ENCODE data around the gene SIN3B. TPM values are rescaled to one million over a fixed set of nuclear protein-coding genes. Genes with fewer than 3 reads are reported as not detected.

The SIN3B gene
- total and polyA plus RNA-seq, 9 of the 15 experiments (the other 6 are each of a cell fraction or from before 2014, with no cell fraction given): 0.51 to 34.2 (median 14.3) TPM

DNA sequence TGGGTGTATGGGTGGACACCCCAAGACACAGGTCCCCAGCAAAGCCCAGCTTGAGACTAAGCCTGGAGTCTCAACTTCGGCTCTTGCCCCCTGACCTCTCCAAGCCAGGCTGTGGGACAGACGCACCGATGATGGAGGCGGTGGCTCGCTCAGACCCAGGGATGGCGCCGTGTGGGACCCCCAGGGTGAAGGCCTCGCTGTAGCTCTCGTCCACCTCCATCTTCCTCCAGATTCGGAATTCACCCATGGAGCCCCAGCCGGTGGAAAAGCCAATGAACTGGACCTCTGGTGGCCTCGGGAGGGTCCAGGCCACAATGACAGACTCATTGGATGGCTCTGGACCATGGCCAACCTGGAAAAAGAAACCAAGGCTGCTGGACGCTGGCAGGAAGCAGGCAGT, 98.7 kb downstream of the SIN3B start:
- WGBS (ENCODE audit: insufficient coverage, low coverage, missing lambda C conversion rate): under 1% methylated on average over 13 of the region's 13 CpGs
- no peaks in the 10 kb centered on the region for H3K9me3 ChIP-seq (replicated peaks; ENCODE audit: control insufficient read depth, insufficient read depth, low read depth, low read length)
- no peak overlapping the region for H2AFZ ChIP-seq (ENCODE audit: low read depth, low read length)
- TF ChIP-seq NFATC3 (IDR thresholded peaks at IDR 0.05): no peak
- no peak for TF ChIP-seq CBFA2T3 (IDR thresholded peaks at IDR 0.05)
- TF ChIP-seq NFYB (IDR thresholded peaks at IDR 0.05; ENCODE audit: extremely low read depth, insufficient read length): no peak
- POLR2A ChIA-PET: interaction anchor here (0.5 to 1.3 kb wide), 4 partner anchors 11 to 1047 kb away, joined by 3 to 4 read pairs (median 3); no protein-coding TSS in a partner anchor
- 0 out of 4 replicates have a peak overlapping the region, but pooled peaks of 1 of the 2 experiments have one; percentile 7 for H3K9ac ChIP-seq (ENCODE audit: insufficient read depth in 1 of 2, low read depth in 2 of 2, low read length in 2 of 2)
- in situ Hi-C loops (cut with MboI) (no loop called here), intact Hi-C loops (cut with micrococcal nuclease) (no loop called here)
- H3K27ac ChIP-seq (ENCODE audit: extremely low read depth, low read depth, low read length): no peak overlapping the region
- no peaks in the 10 kb centered on the region for H3K9me1 ChIP-seq (ENCODE audit: control insufficient read depth, insufficient read depth, low read length)
- DNase-seq (ENCODE audit: extremely low read depth in 1 of 4, low spot score in 3 of 4) (no peak), FAIRE-seq (no peak), ATAC-seq (no peak)
- H3K36me3 ChIP-seq (ENCODE audit: control insufficient read depth, insufficient read depth, low read length): no peaks in the 10 kb centered on the region
- H3K4me2 ChIP-seq (ENCODE audit: insufficient read depth, low read length): no peak overlapping the region
- no peaks in the 10 kb centered on the region for H4K20me1 ChIP-seq (replicated peaks; ENCODE audit: control insufficient read depth, insufficient read depth, low read length)
- peaks cover 10 to 33% of the 10 kb centered on the region in 2 experiments; a peak in 4 of 5 replicates for H3K27me3 ChIP-seq (ENCODE audit: control insufficient read depth in 2 of 2, insufficient read depth in 2 of 2, low read length in 2 of 2)
- peaks cover 0 to 3% of the 10 kb centered on the region in 2 experiments; a peak in 4 of 5 replicates for H3K4me1 ChIP-seq (replicated peaks in 1 of 2; ENCODE audit: control insufficient read depth in 2 of 2, insufficient read depth in 2 of 2, low read length in 2 of 2)
- no peaks in the 10 kb centered on the region for H3K79me2 ChIP-seq (ENCODE audit: control insufficient read depth, insufficient read depth, low read length)
- no peak overlapping the region for H3K4me3 ChIP-seq
- no TSS peak for BruUV-seq (replicated peaks)
- CTCF ChIA-PET (ENCODE audit: low intra/inter-chr PET ratio): no interaction called here

DNA sequence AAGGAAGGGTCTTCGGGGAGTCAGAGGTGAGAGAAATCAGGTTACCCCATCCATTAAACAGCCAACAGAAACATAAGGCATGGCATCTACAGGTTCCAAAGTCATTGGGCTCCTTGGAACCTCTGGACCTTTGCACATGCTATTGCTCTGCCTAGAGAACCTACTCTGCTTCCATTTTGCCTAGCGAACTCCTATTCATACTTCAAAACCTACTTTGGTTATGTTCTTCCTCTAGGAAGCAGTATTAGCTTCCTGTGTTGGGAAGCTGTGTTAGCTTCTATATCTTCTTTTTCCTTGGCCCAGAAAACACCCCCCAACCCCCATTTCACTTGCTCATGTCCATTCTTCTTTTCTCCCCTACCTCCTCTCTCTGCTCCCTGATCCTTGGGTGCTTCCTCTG, 99.2 kb downstream of the SIN3B start:
- DNase-seq (ENCODE audit: extremely low read depth in 1 of 4, low spot score in 3 of 4) (no peak), ATAC-seq (no peak), FAIRE-seq (no peak)
- POLR2A ChIA-PET: interaction anchor here (0.5 to 1.3 kb wide), 2 partner anchors 12 to 130 kb away, joined by 3 to 4 read pairs; no protein-coding TSS in a partner anchor
- intact Hi-C loops (cut with micrococcal nuclease): no loop called here
- H3K4me1 ChIP-seq (replicated peaks in 1 of 2; ENCODE audit: control insufficient read depth in 2 of 2, insufficient read depth in 2 of 2, low read length in 2 of 2): no peaks in the 10 kb centered on the region
- H3K27ac ChIP-seq (ENCODE audit: extremely low read depth, low read depth, low read length): no peak overlapping the region
- 3% methylated on average over 2 of the region's 2 CpGs for WGBS (ENCODE audit: insufficient coverage, low coverage, missing lambda C conversion rate)
- H3K4me2 ChIP-seq (ENCODE audit: insufficient read depth, low read length): no peak overlapping the region
- H3K9me3 ChIP-seq (replicated peaks; ENCODE audit: control insufficient read depth, insufficient read depth, low read depth, low read length): no peaks in the 10 kb centered on the region
- CTCF ChIA-PET (ENCODE audit: low intra/inter-chr PET ratio): no interaction called here
- no peaks in the 10 kb centered on the region for H4K20me1 ChIP-seq (replicated peaks; ENCODE audit: control insufficient read depth, insufficient read depth, low read length)
- no peaks in the 10 kb centered on the region for H3K79me2 ChIP-seq (ENCODE audit: control insufficient read depth, insufficient read depth, low read length)
- no peak for TF ChIP-seq ATF7 (IDR thresholded peaks at IDR 0.05)
- no peak for TF ChIP-seq ZNF766 (CRISPR knock-in tag; conservative IDR thresholded peaks at IDR 0.05)
- TF ChIP-seq THRAP3 (IDR thresholded peaks at IDR 0.05; ENCODE audit: borderline replicate concordance): no peak
- no peak for TF ChIP-seq SIX5 (IDR thresholded peaks at IDR 0.05; ENCODE audit: borderline replicate concordance in 1 of 2, insufficient read depth in 1 of 2, low read depth in 1 of 2, low read length in 2 of 2)
- no peak for TF ChIP-seq SRSF3 (IDR thresholded peaks at IDR 0.05; ENCODE audit: insufficient read depth, low read length)
- no peak overlapping the region for H3K4me3 ChIP-seq
- BruUV-seq (replicated peaks): no TSS peak
- peaks cover 10 to 33% of the 10 kb centered on the region in 2 experiments; a peak in 4 of 5 replicates for H3K27me3 ChIP-seq (ENCODE audit: control insufficient read depth in 2 of 2, insufficient read depth in 2 of 2, low read length in 2 of 2)
- H2AFZ ChIP-seq (ENCODE audit: low read depth, low read length): no peak overlapping the region
- in situ Hi-C loops (cut with MboI): no loop called here
- H3K9ac ChIP-seq (ENCODE audit: insufficient read depth in 1 of 2, low read depth in 2 of 2, low read length in 2 of 2): no peak overlapping the region
- H3K9me1 ChIP-seq (ENCODE audit: control insufficient read depth, insufficient read depth, low read length): no peaks in the 10 kb centered on the region
- H3K36me3 ChIP-seq (ENCODE audit: control insufficient read depth, insufficient read depth, low read length): no peaks in the 10 kb centered on the region
